Islet precursor cell (in vitro differentiated cells): ENCODE data around the gene CD52.
A peak's percentile ranks its signal among the peaks of the same experiment; 100 is the strongest.

Experiments used
- DNase-seq: peaks from one replicate; pipeline ENCODE4 v3.0.0-alpha.2; 2018

CD52 gene, protein sequence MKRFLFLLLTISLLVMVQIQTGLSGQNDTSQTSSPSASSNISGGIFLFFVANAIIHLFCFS

DNA sequence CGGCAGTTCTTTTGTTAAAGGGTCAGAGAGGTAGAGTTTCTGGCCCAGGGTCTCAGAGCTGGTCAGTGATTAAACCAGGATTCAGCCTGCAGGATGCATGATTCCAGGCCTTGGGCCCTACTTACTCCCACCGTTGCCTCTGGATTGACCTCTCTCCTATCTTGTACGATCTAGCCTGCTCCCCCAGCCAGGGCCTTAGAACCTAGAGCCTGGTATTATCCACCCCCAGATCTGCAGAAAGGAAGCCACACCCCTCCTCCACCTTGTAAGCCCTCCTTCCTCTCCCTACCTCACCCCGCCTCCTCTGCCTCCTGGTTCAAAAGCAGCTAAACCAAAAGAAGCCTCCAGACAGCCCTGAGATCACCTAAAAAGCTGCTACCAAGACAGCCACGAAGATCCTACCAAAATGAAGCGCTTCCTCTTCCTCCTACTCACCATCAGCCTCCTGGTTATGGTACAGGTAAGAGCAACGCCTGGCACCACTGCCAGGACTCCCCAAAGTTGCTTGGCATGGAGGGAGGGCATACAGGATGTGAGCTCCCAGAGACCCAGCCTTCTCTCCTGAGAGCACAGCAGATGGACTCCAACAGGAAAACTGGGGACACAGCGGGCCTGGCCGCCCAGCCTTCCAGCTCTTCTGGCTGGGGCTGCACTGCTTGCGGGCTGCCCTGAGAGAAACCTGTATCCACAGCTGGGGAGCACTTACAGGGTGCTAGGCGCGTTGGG is at the start of gene CD52:
CD52 (plus strand) TSS at position 347 of the 726 bp plus-strand sequence; CDS start at position 407, 60 bp downstream.
- DNase-seq: peak; percentile 75

DNA sequence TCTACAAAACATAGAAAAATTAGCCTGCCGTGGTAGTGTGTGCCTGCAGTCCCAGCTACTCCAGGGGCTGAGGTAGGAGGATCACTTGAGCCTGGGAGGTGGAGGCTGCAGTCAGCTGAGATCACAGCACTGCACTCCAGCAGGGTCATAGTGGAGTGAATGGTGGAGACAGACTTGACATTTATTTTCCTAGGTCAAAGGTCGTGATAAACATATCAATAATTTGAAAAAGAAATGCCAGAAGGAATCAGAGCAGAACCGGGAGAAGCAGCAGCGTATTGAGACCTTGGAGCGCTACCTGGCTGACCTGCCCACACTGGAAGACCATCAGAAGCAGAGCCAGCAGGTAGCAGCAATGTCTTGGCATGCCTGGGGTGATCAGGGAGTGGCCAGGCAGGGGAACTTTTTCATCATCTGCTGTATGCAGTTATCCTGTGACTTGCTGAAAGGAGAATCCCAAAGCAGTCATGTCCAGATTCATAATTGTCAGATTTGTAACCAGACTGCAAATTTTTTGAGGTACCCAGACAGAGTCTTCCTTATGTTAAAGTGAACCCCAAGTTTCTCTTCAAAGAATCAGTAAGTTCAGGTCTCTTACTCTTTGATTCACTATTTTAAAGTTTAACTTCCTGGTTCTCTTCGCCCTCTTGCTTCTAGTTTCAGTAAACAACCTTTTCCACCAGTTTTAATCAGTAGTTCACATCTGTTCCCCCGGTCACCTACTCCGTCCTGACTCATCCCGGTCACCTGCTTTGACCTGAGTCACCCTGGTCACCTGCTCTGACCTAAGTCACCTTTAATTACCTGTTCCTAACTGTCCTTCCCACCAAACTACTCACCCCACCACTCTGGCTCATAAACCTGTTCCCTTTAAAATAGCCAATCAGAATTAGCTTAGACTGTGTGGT is 49.2 kb upstream of the CD52 start:
- no peak for DNase-seq

DNA sequence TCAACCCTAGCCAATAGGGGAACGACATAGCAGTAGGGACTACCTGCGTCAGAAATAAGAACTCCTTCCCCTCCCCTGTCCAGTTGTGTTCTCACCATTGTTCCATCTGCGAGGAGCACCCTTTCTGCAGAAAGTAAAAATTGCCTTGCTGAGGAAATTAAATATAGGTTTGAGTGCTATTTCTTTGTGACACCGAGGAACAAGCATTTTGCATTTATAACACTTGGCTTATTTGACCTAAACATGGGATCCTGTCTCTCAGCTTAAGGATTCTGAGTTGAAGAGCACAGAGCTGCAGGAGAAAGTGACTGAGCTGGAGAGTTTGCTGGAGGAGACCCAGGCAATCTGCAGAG is 48.6 kb upstream of the CD52 start:
- no peak for DNase-seq

DNA sequence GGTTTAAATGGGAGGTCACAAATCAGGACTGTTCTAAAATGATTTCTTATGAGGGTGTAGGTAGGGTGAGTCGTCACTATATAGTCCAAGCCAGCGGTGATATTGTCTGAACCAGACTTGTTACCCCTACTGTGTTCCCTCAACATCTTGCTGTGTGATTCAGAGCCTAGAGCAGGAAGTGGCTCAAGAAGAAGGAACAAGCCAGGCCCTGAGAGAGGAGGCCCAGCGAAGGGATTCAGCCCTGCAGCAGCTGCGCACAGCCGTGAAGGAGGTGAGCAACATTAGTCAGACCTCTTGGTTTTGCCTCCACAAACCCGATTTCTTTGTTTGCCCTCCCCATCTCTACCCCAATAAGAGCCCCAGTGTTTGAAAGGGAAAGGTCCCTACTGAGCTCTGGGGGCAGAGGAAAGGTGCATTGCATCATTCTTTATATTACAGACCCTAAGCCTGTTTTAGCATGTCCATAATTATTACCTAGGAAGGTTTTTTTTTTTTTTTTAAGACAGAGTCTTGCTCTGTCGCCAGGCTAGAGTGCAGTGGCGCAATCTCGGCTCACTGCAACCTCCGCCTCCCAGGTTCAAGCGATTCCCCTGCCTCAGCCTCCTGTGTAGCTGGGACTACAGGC is 42.8 kb upstream of the CD52 start:
- DNase-seq: peak; percentile 53

DNA sequence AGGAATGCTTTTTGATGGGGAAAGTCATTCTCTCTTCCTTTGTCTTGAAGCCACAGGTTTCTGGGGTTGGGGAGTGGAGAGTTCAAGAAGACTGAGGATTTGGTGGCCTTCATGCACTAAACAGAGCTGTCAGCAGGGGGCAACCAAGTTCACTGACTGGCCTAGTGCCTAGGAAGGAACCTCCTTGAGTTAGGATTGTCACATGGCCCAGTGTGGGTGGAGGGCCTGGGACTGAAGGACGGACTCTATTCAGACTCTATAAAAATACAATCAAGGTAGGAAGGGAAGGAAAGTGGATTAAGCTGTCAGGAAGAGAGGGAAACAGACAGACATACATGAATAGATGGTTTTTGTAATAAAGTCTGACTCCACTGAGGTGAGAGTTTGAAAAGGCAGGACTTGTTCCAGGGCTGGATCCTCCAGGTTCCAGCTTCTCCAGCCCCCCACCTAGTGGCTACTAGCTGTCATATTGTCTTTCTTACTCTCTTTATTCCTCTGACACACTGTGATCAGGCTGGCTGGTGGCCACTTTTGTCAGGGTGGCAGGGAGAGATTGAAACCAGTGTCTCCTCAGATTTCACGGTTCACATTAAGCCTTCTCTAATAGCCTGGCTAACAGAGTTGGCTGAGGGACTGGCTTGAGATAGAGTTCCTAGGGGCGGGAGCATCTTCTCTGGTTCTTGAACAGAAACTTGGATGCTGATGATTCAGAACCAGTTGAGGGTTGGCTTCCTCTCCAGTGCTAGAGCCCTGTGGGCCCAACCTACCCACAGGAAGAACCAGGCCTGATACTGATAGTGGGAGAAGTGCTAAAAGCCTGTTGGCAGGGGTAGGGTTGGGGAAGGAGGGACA is 42.0 kb upstream of the CD52 start:
- DNase-seq: peak; percentile 91

DNA sequence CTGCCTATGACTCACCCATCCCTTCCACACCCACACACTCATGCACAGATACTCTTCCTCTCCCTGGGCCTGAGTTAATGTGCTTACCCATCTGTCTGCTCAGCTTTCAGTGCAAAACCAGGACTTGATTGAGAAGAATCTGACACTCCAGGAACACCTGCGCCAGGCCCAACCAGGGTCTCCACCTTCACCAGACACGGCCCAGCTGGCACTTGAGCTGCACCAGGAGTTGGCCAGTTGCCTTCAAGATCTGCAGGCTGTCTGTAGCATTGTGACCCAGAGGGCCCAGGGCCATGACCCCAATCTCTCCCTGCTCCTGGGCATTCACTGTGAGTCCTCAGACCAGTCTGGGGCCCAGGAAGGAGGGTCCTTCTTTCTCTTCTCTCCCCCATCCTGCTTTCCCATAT is 41.3 kb upstream of the CD52 start:
- no peak for DNase-seq

DNA sequence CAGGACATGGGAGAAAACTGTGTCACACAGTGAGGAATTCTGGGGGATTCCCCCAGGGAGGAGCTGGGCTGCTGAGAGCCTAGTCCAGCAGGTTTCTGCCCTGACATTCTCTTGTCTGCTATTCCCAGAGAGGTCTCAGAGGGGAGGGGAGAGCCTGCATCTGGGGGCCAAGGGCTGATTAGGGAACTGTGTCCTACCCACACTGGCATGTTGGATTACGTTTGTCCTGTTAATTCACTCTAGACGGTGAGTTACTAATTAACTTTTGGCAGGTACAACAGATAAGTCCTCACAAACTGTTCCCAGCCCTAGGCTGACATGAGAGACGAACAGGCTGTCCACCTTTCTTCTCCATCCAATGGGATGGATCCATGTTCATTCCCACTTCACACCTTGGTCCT is 40.5 kb upstream of the CD52 start:
- DNase-seq: peak; percentile 50

DNA sequence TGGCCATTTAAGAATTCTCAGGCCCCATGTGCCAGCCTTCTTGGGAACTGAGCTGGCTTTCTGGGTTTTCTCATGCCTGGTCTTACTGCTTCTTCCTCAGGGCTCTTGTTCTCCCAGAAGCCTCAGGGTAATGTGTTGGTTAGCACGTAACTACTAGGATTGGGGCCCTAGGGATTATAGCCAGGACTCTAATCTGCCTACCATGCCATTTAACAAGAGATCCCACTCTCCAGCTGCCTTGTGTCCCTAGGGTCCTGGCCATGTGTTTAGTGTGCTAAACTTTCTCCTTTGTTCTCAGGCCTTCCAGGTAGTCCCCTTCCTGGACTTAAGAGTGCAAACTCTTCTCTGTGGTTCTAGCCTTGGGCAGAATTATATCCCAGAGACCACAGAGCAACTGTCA is 40.0 kb upstream of the CD52 start:
- no peak for DNase-seq

DNA sequence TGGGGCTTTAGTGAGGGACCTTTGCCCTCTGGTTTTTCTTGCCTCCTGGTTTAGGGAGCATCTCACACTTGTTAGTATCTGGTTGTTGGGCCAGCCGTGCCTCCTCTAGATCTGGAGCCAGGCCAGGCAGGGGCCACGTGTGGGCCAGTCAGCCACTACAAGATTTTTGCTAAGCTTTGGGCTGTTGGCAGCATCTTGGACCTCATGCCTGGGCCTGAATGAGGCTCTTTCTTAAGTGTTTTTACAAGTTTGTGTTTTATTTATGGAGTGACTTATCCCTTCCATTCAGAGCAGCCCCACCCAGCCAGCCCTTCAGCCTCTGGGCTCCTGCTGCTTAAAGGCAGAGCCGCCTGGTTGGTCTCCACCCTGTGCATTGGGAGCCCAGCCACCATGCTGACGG is 39.5 kb upstream of the CD52 start:
- DNase-seq: no peak

DNA sequence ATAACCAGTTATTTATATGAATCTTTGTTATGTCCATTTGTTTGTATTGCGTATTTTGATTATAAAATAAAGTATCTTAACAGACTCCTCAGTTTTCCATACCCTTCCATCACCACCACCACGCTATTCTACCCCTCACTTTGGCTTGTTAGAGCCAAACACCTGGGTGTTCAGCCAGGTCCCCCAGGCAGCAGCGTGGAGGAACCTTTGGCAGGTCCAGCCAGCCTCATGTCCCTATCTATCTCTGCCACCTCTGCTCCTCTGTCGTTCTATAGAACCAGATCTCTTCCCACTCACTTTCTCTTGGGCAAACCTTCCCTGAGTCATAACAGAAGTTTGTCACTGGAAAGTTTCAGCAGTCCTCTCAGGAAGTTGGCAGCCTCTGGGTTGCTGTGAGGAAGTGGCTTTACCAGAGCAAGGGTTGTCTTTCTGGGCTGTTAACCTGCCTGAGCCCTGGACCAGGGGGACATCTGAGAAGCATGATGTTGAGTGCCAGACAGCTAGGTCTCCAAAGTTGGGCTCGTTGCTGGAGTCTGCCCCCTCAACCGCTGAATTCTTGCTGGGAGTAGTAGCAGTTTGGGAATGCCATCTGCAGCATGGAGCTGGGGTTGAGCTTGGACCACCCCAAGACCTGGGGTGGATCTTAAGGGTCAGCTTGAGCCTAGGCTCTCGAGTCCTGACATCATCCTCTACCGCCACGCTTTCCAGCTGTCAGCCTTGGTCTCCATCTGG is 38.9 kb upstream of the CD52 start:
- DNase-seq: peak; percentile 54

DNA sequence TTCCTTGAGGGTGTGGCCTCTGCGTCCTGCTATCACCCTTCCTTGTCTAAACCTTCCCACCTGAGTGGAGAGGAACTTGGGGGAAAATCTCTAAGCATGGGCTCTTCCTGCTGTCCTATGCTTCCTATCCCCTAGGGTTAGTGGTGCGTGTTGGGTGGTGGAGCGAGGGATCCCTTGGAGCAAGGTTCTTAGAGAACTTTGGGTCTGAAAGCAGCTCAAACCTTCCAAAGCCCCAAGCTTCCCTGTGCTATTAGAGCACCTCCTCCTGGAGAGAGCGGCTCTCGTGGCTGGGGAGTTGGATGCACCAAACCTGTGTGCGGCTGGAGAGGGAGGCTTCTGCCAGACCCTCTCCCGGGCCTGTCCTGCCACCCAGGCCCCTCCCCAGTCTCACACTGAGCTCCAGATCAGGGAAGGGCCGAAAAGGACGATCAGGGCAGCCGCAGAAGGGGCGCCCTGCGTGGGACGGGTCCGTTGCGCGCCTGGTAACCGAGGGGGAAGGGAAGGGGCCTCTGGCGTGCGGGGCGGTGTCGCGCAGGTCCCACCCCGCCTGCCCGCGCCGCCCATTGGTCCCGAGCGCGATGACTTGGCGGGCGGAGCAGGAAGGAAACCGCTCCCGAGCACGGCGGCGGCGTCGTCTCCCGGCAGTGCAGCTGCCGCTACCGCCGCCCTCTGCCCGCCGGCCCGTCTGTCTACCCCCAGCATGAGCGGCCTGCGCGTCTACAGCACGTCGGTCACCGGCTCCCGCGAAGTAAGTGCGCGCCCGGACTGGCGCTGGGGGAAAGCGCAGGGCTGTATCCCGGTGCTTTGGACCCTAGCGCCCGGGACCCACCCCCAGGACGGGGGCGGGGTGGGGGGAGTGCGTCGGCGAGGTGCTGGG is 38.1 kb upstream of the CD52 start, which contains the start of gene SH3BGRL3:
SH3BGRL3 (plus strand) TSS at position 631 of the 877 bp plus-strand sequence; CDS start at position 701, 70 bp downstream.
- peak; percentile 92 for DNase-seq

DNA sequence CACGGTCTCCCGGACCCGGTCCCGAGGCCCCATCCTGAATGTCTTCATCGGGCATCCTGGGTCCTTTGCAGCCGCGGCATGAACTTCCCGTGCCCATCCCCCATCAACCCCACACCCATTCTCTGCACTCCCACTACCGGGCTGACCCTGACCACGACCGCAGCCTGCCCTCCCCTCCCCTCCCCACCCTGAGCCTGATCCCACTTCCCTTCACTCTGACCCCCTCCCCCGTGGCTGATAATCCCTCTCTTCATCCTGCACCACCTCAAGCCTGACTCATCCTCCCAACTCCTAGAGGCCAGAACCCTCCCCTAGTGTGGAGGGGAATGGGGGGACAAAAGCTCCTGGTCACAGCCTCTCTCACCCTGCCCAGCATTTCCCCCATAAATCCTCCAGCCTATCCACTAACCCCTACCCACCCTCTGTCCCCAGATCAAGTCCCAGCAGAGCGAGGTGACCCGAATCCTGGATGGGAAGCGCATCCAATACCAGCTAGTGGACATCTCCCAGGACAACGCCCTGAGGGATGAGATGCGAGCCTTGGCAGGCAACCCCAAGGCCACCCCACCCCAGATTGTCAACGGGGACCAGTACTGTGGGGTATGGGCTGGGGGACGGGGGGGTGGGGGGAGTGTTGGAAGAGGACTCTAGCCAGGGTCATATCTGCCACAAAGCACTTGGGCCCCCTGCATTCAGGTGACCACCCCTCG is 37.3 kb upstream of the CD52 start:
- DNase-seq: peak; percentile 76

DNA sequence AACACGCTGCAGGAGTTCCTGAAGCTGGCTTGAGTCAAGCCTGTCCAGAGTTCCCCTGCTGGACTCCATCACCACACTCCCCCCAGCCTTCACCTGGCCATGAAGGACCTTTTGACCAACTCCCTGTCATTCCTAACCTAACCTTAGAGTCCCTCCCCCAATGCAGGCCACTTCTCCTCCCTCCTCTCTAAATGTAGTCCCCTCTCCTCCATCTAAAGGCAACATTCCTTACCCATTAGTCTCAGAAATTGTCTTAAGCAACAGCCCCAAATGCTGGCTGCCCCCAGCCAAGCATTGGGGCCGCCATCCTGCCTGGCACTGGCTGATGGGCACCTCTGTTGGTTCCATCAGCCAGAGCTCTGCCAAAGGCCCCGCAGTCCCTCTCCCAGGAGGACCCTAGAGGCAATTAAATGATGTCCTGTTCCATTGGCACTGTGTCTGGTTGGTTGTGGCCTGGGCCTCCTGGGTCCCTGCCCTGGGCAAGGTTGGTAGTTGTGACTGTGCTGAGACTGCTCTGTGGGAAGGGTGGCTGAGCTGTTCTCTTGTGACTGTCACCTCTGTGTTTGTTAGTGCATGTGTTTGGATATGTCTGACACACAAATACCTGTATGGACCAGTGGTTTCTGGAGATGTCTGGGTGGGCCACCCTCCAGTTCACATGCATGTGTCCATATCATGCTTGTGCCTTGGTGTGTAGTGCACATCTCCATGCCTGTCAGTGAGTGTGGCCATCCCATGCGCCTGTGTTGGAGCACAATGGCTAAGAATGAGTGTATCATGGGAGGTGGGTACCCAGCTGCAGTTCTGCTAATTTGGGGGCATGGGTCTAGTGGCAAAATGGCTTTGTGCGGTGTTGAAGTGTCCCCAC is 36.4 kb upstream of the CD52 start:
- DNase-seq: no peak

DNA sequence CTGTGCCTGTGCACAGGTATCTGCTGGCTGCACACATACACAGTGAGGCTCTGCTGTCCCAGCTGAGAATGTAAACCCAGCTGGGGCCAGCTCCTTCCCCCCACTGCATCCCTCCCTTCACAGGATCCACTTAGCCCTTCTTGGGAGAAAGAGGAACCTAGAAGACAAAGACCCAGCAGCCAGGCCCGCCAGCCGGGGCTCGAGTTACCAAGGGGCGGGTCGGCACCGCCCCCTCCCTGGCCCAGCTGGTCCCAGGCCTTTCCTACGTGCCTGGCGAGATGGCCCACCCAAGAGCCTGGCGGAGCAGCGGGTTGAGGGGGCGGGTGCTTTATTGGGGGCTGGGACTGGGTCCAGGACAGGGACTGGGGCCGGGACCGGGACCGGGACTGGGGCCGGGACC is 35.8 kb upstream of the CD52 start:
- peak; percentile 82 for DNase-seq

DNA sequence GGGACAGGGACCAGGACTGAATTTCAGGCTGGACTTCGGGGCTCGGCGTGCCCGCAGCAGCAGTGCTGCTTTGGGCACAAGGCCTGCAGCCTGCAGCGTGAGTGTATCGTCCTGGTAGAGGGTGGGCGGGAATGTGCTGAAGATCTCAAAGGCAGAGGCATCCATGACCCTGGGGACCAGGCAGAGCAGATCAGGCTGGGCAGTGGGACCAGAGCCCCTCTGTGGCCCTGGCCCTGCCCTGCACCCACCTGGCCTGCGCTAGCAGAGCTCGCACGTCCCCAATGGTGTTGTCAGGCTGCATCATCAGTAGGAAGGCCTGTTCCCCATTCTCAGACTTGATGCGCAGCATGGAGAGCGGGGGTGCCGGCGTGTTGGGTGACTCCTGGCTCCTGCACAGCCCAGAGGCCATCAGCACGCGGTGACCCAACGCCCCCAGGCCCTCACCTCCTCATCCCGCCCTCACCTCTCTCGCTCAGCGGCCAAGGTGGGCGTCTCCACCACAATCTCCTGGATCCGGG is 35.3 kb upstream of the CD52 start:
- peak; percentile 51 for DNase-seq

DNA sequence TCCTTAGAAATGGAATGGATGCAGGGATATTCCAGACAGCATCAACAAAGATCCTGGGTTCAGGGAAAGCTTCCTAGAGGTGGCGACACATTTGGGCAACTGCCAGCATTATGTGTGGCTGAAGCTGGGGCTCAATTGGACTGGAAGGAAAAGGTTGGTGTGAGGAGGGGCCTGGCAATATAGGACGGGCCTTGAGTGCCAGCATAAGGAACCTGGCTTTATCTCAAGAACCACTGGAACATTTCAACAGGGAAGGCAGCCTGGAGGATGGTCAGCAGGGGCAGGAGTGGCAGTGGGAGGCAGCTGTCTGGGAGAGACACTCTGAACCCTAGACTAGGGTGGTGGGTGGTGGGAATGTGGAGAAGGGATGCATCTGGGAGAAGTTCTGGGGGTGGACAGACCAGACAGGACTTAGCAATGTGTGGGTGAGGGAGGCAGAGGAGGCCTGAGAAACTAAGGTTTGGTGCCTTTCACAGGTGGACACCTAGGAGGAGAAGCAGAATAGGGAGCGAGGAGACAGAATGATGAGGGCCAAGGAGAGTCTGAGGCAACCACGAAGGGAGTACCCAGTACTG is 34.4 kb upstream of the CD52 start:
- no peak for DNase-seq

DNA sequence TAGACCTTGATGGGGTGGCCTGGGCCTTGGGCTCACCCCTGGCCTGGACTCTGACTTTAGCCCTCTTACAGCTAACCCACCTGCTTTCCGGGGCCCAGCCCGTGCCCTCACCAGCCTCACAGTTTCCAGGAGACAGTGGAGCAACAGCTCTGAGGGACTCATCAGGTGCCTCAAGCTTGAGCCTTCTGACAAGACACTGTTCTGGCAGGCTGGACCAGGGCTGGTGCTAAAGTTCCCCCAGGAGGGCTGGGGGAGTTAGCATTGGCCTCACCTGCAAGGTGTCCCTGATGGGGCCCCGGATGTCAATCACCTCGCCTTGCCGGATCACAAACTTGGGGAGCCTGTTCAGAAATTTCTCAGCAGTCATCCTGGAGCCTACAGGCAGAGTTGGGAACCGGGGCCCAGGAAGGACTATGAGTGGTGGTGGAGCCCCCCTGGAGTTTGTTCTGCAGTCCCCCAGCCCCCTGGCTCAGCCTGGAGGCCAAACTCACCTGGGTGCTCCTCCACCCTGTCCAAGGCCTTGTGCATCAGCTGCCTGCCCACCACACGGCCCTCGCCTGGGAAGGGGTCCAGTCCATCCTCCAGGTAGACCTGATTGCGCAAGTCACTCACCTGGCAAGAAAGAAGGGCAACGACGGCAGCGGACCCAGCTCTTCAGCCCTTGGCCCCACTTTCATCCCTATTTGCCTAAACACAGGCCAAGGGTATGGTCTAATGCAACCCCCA is 33.7 kb upstream of the CD52 start:
- DNase-seq: peak; percentile 56
